Activated CD4-positive, alpha-beta memory T cell treated with anti-CD3 and anti-CD28 coated beads, Interleukin-2, amount 10 ng/mL, durations not matched to agents 7 days and 5 days (primary cell): ENCODE data around the gene CFAP99. TPM values are rescaled to one million over a fixed set of nuclear protein-coding genes. Genes with fewer than 3 reads are reported as not detected.

Experiments
- CTCF ChIA-PET: fragments of 350-600 bp; sonication (Branson Sonifier 250); formaldehyde crosslinking; loops from one replicate; lab custom pipeline; 2021; ENCODE audit warnings: antibody characterized with exemption, inconsistent platforms; lab: Charles Lee
- POLR2A ChIA-PET: fragments of 350-600 bp; sonication (Branson Sonifier 250); formaldehyde crosslinking; loops from one replicate; lab custom pipeline; 2021; ENCODE audit warnings: antibody characterized with exemption; lab: Charles Lee
- DNase-seq: peaks from one replicate; pipeline ENCODE4 v3.0.0-alpha.2; 2020
- H3K27ac Mint-ChIP-seq: one replicate; pipeline ENCODE4 v1.8.0; 2021; ENCODE audit warnings: mild to moderate bottlenecking, mixed read lengths
- H3K27me3 Mint-ChIP-seq: one replicate; pipeline ENCODE4 v1.8.0; 2021; ENCODE audit warnings: mixed read lengths
- H3K36me3 Mint-ChIP-seq: one replicate; pipeline ENCODE4 v1.8.0; 2021; ENCODE audit warnings: low read depth, mixed read lengths
- H3K4me1 Mint-ChIP-seq: one replicate; pipeline ENCODE4 v1.8.0; 2021; ENCODE audit warnings: mixed read lengths
- H3K4me3 Mint-ChIP-seq: one replicate; pipeline ENCODE4 v1.8.0; 2021; ENCODE audit warnings: mild to moderate bottlenecking, mixed read lengths
- H3K9me3 Mint-ChIP-seq: one replicate; pipeline ENCODE4 v1.8.0; 2021; ENCODE audit warnings: mixed read lengths
- total RNA-seq, 2 experiments: library from RNA; stranded (reverse); gene quantifications; one replicate each; pipeline ENCODE4 v1.2.3, GENCODE V29; 2021

CFAP99 gene
- total RNA-seq, 2 experiments from 2014 or later: 0.08 TPM

DNA sequence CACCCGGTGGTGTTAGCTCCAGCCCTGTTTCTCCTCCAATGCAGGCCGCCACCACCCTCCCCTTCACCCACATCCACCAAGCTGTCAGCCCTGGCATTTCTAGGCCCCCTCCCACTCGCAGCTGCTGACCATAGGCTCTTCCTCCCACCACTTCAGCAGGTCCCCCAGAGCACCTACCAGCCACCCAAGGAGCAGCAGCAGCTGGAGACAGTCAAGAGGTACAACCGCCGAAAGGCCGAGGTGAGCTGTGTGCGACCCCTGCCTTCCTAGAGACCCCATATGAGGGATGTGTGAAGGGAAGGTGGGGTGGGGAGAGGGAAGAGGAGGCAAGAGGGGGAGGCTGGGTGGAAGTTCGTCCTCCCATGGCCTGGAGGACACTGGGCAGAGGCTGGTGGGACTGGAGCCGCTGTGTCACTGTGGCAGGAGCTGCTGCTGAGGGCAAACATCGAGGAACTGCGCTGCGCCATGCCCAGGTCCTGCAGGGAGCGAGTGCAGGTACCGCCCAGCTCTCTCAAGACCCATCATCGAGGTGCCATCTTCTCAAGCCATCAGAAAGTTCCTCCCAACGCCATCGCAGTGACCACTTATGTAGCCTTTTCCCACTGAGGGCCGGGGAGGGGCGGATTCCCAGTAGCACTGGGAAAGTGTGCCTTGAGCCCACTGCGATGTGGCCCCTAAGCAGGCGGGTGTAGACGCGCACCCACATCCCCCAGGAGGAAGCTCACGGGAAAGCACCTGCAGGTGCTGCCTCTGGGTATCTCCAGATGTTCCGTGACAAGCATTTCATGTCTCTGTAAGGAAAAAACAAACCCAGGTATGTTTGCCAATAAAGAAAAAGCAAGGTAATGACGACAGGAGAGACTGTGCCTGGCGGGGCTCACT, 31.0 kb downstream of the CFAP99 start:
- H3K9me3 Mint-ChIP-seq: no peaks in the 10 kb centered on the region
- no peak overlapping the region for H3K4me3 Mint-ChIP-seq
- CTCF ChIA-PET: no interaction called here
- DNase-seq: no peak
- no peaks in the 10 kb centered on the region for H3K36me3 Mint-ChIP-seq
- POLR2A ChIA-PET: interaction anchor here (0.8 to 1.4 kb wide), 2 partner anchors 223 to 229 kb away, joined by 3 read pairs; no protein-coding TSS in a partner anchor
- peaks cover 2% of the 10 kb centered on the region for H3K27me3 Mint-ChIP-seq
- no peaks in the 10 kb centered on the region for H3K4me1 Mint-ChIP-seq
- no peak overlapping the region for H3K27ac Mint-ChIP-seq

DNA sequence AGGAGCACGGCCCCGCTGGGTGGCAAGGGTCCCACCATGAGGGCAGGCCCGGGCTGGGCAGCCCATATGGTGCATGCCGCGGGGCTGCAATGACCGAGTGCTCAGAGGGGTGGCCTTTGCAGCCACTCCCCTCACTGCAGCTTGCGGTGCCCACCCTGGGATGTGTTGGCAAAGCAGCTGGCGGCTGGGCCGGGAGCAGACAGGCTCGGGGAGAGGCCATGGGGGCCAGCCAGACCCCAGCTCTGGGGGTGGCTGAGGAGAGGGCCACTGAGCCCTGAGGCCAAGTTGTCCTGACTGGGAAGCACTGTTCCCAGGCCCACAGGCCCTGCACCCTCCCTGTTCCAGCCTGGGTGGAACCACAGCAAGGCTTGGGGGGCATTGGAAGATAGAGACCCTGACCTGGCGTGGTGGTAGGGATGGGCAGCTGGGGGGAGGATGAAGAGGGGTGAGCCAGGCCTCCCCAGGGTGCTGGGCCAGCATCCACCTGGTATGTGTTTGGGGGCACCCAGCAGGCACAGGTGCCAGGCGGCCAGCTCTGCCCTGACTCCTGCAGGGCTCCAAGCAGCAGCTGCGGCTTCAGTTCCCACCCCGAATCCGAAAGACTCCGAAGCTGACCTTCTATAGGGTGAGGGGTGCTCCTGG, 31.8 kb downstream of the CFAP99 start:
- H3K9me3 Mint-ChIP-seq: no peaks in the 10 kb centered on the region
- H3K4me3 Mint-ChIP-seq: no peak overlapping the region
- no peaks in the 10 kb centered on the region for H3K4me1 Mint-ChIP-seq
- no peaks in the 10 kb centered on the region for H3K36me3 Mint-ChIP-seq
- POLR2A ChIA-PET: interaction anchor here (0.8 kb wide), 1 partner anchor 222 kb away, joined by 3 read pairs; no protein-coding TSS in a partner anchor
- CTCF ChIA-PET: no interaction called here
- peaks cover 2% of the 10 kb centered on the region for H3K27me3 Mint-ChIP-seq
- no peak for DNase-seq
- no peak overlapping the region for H3K27ac Mint-ChIP-seq

GRCh38 chr4:2451036-2451520, 32.3 kb downstream of the CFAP99 start:
- CTCF ChIA-PET: no interaction called here
- Mint-ChIP-seq H3K27me3 (peaks cover 2% of the 10 kb centered on the region), H3K36me3 (no peaks in the 10 kb centered on the region), H3K4me1 (no peaks in the 10 kb centered on the region), H3K9me3 (no peaks in the 10 kb centered on the region), H3K4me3 (no peak overlapping the region), H3K27ac (no peak overlapping the region)
- DNase-seq: no peak
- POLR2A ChIA-PET: interaction anchor here (0.8 kb wide), 1 partner anchor 222 kb away, joined by 3 read pairs; no protein-coding TSS in a partner anchor

DNA sequence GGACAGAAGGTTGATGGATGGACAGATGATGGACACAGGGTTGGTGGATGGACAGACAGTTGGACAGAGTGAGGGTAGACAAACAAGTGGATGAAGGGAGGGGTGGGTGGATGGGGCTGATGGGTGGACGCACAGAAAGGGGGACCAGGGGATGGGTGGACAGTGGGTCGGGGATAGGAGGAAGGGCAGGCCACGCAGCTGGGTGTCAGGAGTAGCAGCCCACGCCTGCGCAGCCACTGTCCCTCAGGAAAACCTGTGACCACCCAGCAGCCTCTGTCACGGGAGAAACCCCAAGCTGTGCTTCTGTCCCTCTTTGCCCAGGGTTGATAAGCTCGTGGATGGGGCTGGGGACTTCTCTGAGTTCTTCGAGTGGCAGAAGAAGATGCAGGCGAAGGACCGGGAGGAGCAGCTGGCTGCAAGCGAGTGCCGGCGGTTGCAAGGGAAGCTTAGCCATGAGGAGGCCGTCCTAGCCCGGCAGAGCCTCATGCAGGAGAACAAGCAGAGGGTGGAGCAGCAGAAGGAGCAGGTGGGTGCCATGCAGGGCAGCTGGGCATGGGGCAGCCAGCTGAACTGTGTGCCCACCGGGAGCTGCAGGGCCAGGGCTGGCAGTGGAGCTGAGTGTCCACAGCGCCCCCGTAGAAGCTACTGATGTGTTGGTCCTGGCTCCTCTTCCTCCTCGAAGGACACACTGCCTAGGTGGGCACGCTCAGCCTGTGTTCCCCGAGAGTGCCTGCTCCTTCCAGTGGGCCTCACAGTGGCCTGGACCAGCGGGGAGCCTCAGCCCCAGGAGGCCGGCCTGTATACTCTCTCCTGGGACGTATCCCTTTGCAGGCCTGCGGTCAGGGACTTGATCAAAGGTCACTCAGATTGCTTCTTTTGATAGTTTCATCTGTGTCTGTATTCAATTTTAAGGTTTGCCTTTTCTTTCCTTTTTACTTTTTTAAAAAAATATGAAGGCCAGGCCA, 33.3 kb downstream of the CFAP99 start:
- no peak overlapping the region for H3K4me3 Mint-ChIP-seq
- CTCF ChIA-PET: no interaction called here

GRCh38 chr4:2457481-2458295, 38.9 kb downstream of the CFAP99 start:
- peaks cover 10% of the 10 kb centered on the region for H3K4me1 Mint-ChIP-seq
- H3K36me3 Mint-ChIP-seq: no peaks in the 10 kb centered on the region
- POLR2A ChIA-PET: no interaction called here
- no peak overlapping the region for H3K4me3 Mint-ChIP-seq
- peaks cover 10% of the 10 kb centered on the region for H3K27me3 Mint-ChIP-seq
- CTCF ChIA-PET: interaction anchor here (0.9 kb wide), 1 partner anchor 16 kb away, joined by 5 read pairs; no protein-coding TSS in a partner anchor
- H3K27ac Mint-ChIP-seq: no peak overlapping the region
- no peak for DNase-seq
- H3K9me3 Mint-ChIP-seq: no peaks in the 10 kb centered on the region

More for the DNA sequence above, 33.3 kb downstream of the CFAP99 start:
- no peak for DNase-seq
- no peaks in the 10 kb centered on the region for H3K36me3 Mint-ChIP-seq
- no peaks in the 10 kb centered on the region for H3K4me1 Mint-ChIP-seq
- no peaks in the 10 kb centered on the region for H3K9me3 Mint-ChIP-seq
- POLR2A ChIA-PET: no interaction called here
- H3K27ac Mint-ChIP-seq: no peak overlapping the region
- peaks cover 2% of the 10 kb centered on the region for H3K27me3 Mint-ChIP-seq

GRCh38 chr4:2458546-2459491, 40.1 kb downstream of the CFAP99 start:
- no peaks in the 10 kb centered on the region for H3K9me3 Mint-ChIP-seq
- ChIA-PET POLR2A (interaction anchor here (1.1 kb wide), 1 partner anchor 17 kb away, joined by 3 read pairs; no protein-coding TSS in a partner anchor), CTCF (no interaction called here)
- no peak overlapping the region for H3K27ac Mint-ChIP-seq
- no peak overlapping the region for H3K4me3 Mint-ChIP-seq
- H3K4me1 Mint-ChIP-seq: peaks cover 15% of the 10 kb centered on the region
- peaks cover 10% of the 10 kb centered on the region for H3K27me3 Mint-ChIP-seq
- no peak for DNase-seq
- H3K36me3 Mint-ChIP-seq: no peaks in the 10 kb centered on the region

DNA sequence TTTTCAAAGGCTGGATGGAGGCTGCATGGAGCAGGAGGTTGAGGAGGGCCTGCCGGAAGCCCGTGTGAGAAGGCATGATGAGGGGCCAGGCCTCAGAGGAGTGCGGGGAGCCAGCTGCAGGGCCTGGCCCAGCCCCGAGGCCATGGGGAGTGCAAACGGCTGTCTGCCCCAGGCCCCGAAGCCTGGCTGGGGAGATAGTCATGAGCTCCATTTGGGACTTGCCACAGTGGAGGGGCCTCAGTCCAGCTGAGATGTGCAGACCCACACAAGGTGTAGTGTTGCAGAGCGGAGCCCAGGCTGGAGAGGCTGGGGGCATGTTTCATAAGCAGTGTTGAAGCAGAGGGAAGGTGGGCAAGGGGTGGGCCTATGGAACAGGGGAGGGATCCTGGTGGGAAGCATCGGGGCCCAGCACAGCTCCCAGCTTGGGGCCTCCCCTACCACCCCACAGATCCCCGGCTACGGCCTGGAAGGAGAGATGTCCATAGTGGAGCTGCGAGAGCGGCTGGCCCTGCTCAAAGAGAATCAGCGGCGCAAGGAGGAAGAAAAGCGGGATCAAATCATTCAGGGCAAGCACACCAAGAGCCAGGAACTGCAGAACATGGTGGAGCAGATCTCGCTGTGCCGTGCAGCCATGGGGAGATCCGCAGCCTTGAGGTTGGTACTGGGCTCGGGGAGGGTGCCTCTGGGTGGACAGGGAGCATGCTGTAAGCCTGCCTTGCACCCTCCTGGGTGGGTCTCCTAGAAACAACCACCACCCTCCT, 41.0 kb downstream of the CFAP99 start:
- ChIA-PET CTCF (interaction anchor here (1.1 kb wide), 1 partner anchor 240 kb away, joined by 3 read pairs; no protein-coding TSS in a partner anchor), POLR2A (interaction anchor here (1.1 to 1.3 kb wide), 3 partner anchors 9 to 240 kb away, joined by 3 to 4 read pairs (median 3); partner anchors contain the start of gene RNF4)
- peaks cover 12% of the 10 kb centered on the region for H3K27me3 Mint-ChIP-seq
- no peak overlapping the region for H3K4me3 Mint-ChIP-seq
- no peak overlapping the region for H3K27ac Mint-ChIP-seq
- no peaks in the 10 kb centered on the region for H3K36me3 Mint-ChIP-seq
- H3K4me1 Mint-ChIP-seq: peaks cover 19% of the 10 kb centered on the region
- DNase-seq: no peak
- H3K9me3 Mint-ChIP-seq: no peaks in the 10 kb centered on the region

GRCh38 chr4:2461246-2461960, 42.6 kb downstream of the CFAP99 start:
- peaks cover 19% of the 10 kb centered on the region for H3K4me1 Mint-ChIP-seq
- ChIA-PET CTCF (interaction anchor here (1.1 to 1.5 kb wide), 4 partner anchors 20 to 241 kb away, joined by 3 to 14 read pairs (median 6); no protein-coding TSS in a partner anchor), POLR2A (interaction anchor here (1.3 to 1.4 kb wide), 4 partner anchors 7 to 241 kb away, joined by 3 to 5 read pairs (median 4); partner anchors contain the start of gene RNF4)
- no peak for DNase-seq
- no peaks in the 10 kb centered on the region for H3K36me3 Mint-ChIP-seq
- no peaks in the 10 kb centered on the region for H3K9me3 Mint-ChIP-seq
- no peak overlapping the region for H3K27ac Mint-ChIP-seq
- peaks cover 12% of the 10 kb centered on the region for H3K27me3 Mint-ChIP-seq
- H3K4me3 Mint-ChIP-seq: peak overlapping the region; percentile 28

- Mint-ChIP-seq H3K27ac (no peak overlapping the region), H3K9me3 (no peaks in the 10 kb centered on the region), H3K4me3 (peak overlapping the region; percentile 64), H3K27me3 (peaks cover 12% of the 10 kb centered on the region), H3K4me1 (peaks cover 24% of the 10 kb centered on the region), H3K36me3 (no peaks in the 10 kb centered on the region)
- ChIA-PET POLR2A (interaction anchor here (1.4 kb wide), 2 partner anchors 23 to 49 kb away, joined by 5 read pairs; no protein-coding TSS in a partner anchor), CTCF (interaction anchor here (0.6 to 1.5 kb wide), 12 partner anchors 9 to 242 kb away, joined by 3 to 14 read pairs (median 4); partner anchors contain the start of genes HAUS3 and POLN)
- peak; percentile 69 for DNase-seq
These were observed 43.6 kb downstream of the CFAP99 start for GRCh38 chr4:2462218-2462991.
